ENCODE data around the gene ATF7IP2. TPM values are rescaled to one million over a fixed set of nuclear protein-coding genes. Genes with fewer than 3 reads are reported as not detected.

ATF7IP2 gene
- total and polyA plus RNA-seq, 9 of the 15 experiments (the other 6 are each of a cell fraction or from before 2014, with no cell fraction given), result 131 to 515 (median 196) TPM

- TF ChIP-seq ZBTB9 (CRISPR knock-in tag; IDR thresholded peaks at IDR 0.05) (no peak), FOS (IDR thresholded peaks at IDR 0.05; ENCODE audit: extremely low read depth, insufficient read length) (no peak), TAF9B (IDR thresholded peaks at IDR 0.05; ENCODE audit: partially characterized antibody) (no peak), ZFP1 (CRISPR knock-in tag; IDR thresholded peaks at IDR 0.05) (no peak), MXI1 (IDR thresholded peaks at IDR 0.05; ENCODE audit: low read depth, low read length) (no peak), HMGN3 (IDR thresholded peaks at IDR 0.05; ENCODE audit: borderline replicate concordance, extremely low read depth, insufficient read length, low read depth, low read length) (peak; percentile 30), IRF9 (tag; IDR thresholded peaks at IDR 0.05) (no peak), ZNF785 (CRISPR knock-in tag; IDR thresholded peaks at IDR 0.05) (no peak), FOXP4 (CRISPR knock-in tag; IDR thresholded peaks at IDR 0.05; ENCODE audit: borderline replicate concordance) (no peak), ATF6 (CRISPR knock-in tag; IDR thresholded peaks at IDR 0.05) (no peak), ZFPM2 (CRISPR knock-in tag; IDR thresholded peaks at IDR 0.05) (no peak), TBL1XR1 (IDR thresholded peaks at IDR 0.05; ENCODE audit: low read length in 2 of 2) (peak in 1 of 2 experiments; percentile 84; a peak in 2 of 4 replicates), ARHGAP35 (IDR thresholded peaks at IDR 0.05; ENCODE audit: partially characterized antibody) (no peak), RNF219 (CRISPR knock-in tag; IDR thresholded peaks at IDR 0.05) (no peak), ZNF324 (CRISPR knock-in tag; IDR thresholded peaks at IDR 0.05) (no peak), NFE2 (IDR thresholded peaks at IDR 0.05; ENCODE audit: low read depth) (no peak), TFAM (CRISPR knock-in tag; conservative IDR thresholded peaks at IDR 0.05) (no peak), EP300 (IDR thresholded peaks at IDR 0.05; ENCODE audit: low read length) (peak; percentile 90), CCAR2 (IDR thresholded peaks at IDR 0.05; ENCODE audit: low read depth, low read length) (no peak)
These were observed 28.7 kb upstream of the ATF7IP2 start (continued) for GRCh38 chr16:10356870-10357842.
